ENCODE results near the gene INO80.
A peak's percentile ranks its signal among the peaks of the same experiment; 100 is the strongest.

Gene INO80

GRCh38 chr15:40944510-40945296, 171.4 kb downstream of the INO80 start:
- no peak for TF ChIP-seq CTCF (IDR thresholded peaks at IDR 0.05; ENCODE audit: low read depth, low read length)
- H3K4me3 ChIP-seq (ENCODE audit: low read depth, low read length), result no peak overlapping the region

GRCh38 chr15:40943764-40944365, 172.2 kb downstream of the INO80 start:
- no peak overlapping the region for H3K4me3 ChIP-seq (ENCODE audit: low read depth, low read length)
- TF ChIP-seq CTCF (IDR thresholded peaks at IDR 0.05; ENCODE audit: low read depth, low read length), result no peak

- no peak for TF ChIP-seq CTCF (IDR thresholded peaks at IDR 0.05; ENCODE audit: low read depth, low read length)
- H3K4me3 ChIP-seq (ENCODE audit: low read depth, low read length), result no peak overlapping the region
These were observed 173.2 kb downstream of the INO80 start for GRCh38 chr15:40942878-40943277.

GRCh38 chr15:40942337-40942854, 173.7 kb downstream of the INO80 start:
- TF ChIP-seq CTCF (IDR thresholded peaks at IDR 0.05; ENCODE audit: low read depth, low read length), result no peak
- H3K4me3 ChIP-seq (ENCODE audit: low read depth, low read length), result peak overlapping the region; percentile 45

GRCh38 chr15:40941528-40942336, 174.3 kb downstream of the INO80 start:
- TF ChIP-seq CTCF (IDR thresholded peaks at IDR 0.05; ENCODE audit: low read depth, low read length), result no peak
- peak overlapping the region; percentile 45 for H3K4me3 ChIP-seq (ENCODE audit: low read depth, low read length)

GRCh38 chr15:40941068-40941527, 175.0 kb downstream of the INO80 start:
- no peak for TF ChIP-seq CTCF (IDR thresholded peaks at IDR 0.05; ENCODE audit: low read depth, low read length)
- H3K4me3 ChIP-seq (ENCODE audit: low read depth, low read length), result peak overlapping the region; percentile 29

Data from WI38 (cell line).